ENCODE measurements around the gene LNX1. TPM values are rescaled to one million over a fixed set of nuclear protein-coding genes. Genes with fewer than 3 reads are reported as not detected.

The LNX1 gene
- total and polyA plus RNA-seq, 2 of the 13 experiments (the other 11 are each of a cell fraction or from before 2014, with no cell fraction given) = 0.49 TPM

DNA sequence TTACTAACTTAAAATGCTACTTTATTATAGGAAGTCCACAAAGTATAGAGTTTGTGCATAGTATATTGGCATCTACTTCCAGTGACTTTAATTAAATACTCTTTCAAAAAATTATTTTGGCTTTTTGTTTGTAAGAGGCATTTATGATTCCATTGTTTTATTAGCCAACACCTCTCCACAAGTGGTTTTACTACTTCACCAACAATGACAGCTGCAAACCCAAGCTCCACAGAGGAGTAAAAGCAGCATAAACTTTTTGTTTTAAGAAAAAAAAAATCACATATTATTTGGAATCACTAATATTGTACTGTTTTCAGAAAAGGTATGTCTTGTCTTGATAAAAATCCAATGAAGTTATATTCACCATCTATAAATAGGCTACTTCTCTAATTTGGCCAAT, 125.4 kb downstream of the LNX1 start:
- Histone ChIP-seq H3K4me3 (replicated peaks in 1 of 3; ENCODE audit: insufficient read depth in 1 of 3, low read depth in 2 of 3, low read length in 3 of 3) (no peak overlapping the region), H2AFZ (ENCODE audit: low read length) (no peak overlapping the region), H3K36me3 (replicated peaks in 1 of 2; ENCODE audit: control insufficient read depth in 1 of 2, insufficient read depth in 2 of 2, low read length in 2 of 2) (peaks cover 0 to 7% of the 10 kb centered on the region in 2 experiments; a peak in 1 of 5 replicates), H3K4me2 (ENCODE audit: low read depth, low read length) (no peak overlapping the region), H4K20me1 (ENCODE audit: insufficient read depth, low read length) (no peaks in the 10 kb centered on the region), H3K27ac (ENCODE audit: extremely low read length, insufficient read depth, low read length) (no peak overlapping the region), H3K27me3 (ENCODE audit: control insufficient read depth in 1 of 2, insufficient read depth in 2 of 2, low read length in 2 of 2) (no peaks in the 10 kb centered on the region), H3K9me3 (ENCODE audit: low read length) (no peaks in the 10 kb centered on the region), H3K4me1 (ENCODE audit: insufficient read depth, low read length) (no peaks in the 10 kb centered on the region), H3K79me2 (ENCODE audit: insufficient read depth, low read length) (no peaks in the 10 kb centered on the region), H3K9ac (ENCODE audit: insufficient read depth, low read depth, low read length) (no peak overlapping the region)
- in situ Hi-C loops (cut with HindIII; ENCODE audit: extremely low pct_ligation_motif_present, low pct_unique_long_range_greater_than_20kb) = no loop called here
- intact Hi-C loops (cut with micrococcal nuclease; ENCODE audit: unreplicated experiment) = no loop called here
- TF ChIP-seq ASH2L (IDR thresholded peaks at IDR 0.05; ENCODE audit: insufficient read length, low read depth, low read length) = no peak
- no peak for TF ChIP-seq SALL1 (CRISPR knock-in tag; IDR thresholded peaks at IDR 0.05)
- TF ChIP-seq CBX5 (CRISPR knock-in tag; IDR thresholded peaks at IDR 0.05; ENCODE audit: borderline replicate concordance) = no peak
- no peak for TF ChIP-seq KDM4B (CRISPR knock-in tag; IDR thresholded peaks at IDR 0.05)
- TF ChIP-seq, protein P1, sequence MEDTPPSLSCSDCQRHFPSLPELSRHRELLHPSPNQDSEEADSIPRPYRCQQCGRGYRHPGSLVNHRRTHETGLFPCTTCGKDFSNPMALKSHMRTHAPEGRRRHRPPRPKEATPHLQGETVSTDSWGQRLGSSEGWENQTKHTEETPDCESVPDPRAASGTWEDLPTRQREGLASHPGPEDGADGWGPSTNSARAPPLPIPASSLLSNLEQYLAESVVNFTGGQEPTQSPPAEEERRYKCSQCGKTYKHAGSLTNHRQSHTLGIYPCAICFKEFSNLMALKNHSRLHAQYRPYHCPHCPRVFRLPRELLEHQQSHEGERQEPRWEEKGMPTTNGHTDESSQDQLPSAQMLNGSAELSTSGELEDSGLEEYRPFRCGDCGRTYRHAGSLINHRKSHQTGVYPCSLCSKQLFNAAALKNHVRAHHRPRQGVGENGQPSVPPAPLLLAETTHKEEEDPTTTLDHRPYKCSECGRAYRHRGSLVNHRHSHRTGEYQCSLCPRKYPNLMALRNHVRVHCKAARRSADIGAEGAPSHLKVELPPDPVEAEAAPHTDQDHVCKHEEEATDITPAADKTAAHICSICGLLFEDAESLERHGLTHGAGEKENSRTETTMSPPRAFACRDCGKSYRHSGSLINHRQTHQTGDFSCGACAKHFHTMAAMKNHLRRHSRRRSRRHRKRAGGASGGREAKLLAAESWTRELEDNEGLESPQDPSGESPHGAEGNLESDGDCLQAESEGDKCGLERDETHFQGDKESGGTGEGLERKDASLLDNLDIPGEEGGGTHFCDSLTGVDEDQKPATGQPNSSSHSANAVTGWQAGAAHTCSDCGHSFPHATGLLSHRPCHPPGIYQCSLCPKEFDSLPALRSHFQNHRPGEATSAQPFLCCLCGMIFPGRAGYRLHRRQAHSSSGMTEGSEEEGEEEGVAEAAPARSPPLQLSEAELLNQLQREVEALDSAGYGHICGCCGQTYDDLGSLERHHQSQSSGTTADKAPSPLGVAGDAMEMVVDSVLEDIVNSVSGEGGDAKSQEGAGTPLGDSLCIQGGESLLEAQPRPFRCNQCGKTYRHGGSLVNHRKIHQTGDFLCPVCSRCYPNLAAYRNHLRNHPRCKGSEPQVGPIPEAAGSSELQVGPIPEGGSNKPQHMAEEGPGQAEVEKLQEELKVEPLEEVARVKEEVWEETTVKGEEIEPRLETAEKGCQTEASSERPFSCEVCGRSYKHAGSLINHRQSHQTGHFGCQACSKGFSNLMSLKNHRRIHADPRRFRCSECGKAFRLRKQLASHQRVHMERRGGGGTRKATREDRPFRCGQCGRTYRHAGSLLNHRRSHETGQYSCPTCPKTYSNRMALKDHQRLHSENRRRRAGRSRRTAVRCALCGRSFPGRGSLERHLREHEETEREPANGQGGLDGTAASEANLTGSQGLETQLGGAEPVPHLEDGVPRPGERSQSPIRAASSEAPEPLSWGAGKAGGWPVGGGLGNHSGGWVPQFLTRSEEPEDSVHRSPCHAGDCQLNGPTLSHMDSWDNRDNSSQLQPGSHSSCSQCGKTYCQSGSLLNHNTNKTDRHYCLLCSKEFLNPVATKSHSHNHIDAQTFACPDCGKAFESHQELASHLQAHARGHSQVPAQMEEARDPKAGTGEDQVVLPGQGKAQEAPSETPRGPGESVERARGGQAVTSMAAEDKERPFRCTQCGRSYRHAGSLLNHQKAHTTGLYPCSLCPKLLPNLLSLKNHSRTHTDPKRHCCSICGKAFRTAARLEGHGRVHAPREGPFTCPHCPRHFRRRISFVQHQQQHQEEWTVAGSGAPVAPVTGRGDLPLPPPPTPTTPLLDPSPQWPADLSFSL (CRISPR knock-in tag; IDR thresholded peaks at IDR 0.05) = no peak
- no peak for TF ChIP-seq ZNF768 (CRISPR knock-in tag; IDR thresholded peaks at IDR 0.05)
- TF ChIP-seq ZNF30 (CRISPR knock-in tag; IDR thresholded peaks at IDR 0.05) = no peak
- TF ChIP-seq, protein P2, sequence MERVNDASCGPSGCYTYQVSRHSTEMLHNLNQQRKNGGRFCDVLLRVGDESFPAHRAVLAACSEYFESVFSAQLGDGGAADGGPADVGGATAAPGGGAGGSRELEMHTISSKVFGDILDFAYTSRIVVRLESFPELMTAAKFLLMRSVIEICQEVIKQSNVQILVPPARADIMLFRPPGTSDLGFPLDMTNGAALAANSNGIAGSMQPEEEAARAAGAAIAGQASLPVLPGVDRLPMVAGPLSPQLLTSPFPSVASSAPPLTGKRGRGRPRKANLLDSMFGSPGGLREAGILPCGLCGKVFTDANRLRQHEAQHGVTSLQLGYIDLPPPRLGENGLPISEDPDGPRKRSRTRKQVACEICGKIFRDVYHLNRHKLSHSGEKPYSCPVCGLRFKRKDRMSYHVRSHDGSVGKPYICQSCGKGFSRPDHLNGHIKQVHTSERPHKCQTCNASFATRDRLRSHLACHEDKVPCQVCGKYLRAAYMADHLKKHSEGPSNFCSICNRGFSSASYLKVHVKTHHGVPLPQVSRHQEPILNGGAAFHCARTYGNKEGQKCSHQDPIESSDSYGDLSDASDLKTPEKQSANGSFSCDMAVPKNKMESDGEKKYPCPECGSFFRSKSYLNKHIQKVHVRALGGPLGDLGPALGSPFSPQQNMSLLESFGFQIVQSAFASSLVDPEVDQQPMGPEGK (CRISPR knock-in tag; IDR thresholded peaks at IDR 0.05) = no peak
- TF ChIP-seq, protein P3, sequence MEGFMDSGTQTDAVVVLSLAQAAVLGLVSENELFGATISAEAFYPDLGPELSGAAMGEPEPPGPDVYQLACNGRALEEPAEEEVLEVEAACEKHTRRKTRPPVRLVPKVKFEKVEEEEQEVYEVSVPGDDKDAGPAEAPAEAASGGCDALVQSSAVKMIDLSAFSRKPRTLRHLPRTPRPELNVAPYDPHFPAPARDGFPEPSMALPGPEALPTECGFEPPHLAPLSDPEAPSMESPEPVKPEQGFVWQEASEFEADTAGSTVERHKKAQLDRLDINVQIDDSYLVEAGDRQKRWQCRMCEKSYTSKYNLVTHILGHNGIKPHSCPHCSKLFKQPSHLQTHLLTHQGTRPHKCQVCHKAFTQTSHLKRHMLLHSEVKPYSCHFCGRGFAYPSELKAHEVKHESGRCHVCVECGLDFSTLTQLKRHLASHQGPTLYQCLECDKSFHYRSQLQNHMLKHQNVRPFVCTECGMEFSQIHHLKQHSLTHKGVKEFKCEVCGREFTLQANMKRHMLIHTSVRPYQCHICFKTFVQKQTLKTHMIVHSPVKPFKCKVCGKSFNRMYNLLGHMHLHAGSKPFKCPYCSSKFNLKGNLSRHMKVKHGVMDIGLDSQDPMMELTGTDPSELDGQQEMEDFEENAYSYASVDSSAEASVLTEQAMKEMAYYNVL (CRISPR knock-in tag; IDR thresholded peaks at IDR 0.05; ENCODE audit: borderline replicate concordance) = no peak
- TF ChIP-seq ZC3H4 (CRISPR knock-in tag; IDR thresholded peaks at IDR 0.05; ENCODE audit: borderline replicate concordance) = no peak
- no peak for TF ChIP-seq ZFP41 (CRISPR knock-in tag; IDR thresholded peaks at IDR 0.05; ENCODE audit: borderline replicate concordance)
- TF ChIP-seq, protein P4, sequence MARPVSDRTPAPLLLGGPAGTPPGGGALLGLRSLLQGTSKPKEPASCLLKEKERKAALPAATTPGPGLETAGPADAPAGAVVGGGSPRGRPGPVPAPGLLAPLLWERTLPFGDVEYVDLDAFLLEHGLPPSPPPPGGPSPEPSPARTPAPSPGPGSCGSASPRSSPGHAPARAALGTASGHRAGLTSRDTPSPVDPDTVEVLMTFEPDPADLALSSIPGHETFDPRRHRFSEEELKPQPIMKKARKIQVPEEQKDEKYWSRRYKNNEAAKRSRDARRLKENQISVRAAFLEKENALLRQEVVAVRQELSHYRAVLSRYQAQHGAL (CRISPR knock-in tag; IDR thresholded peaks at IDR 0.05; ENCODE audit: not compliant biosample characterization) = no peak
- no peak for TF ChIP-seq ZNF558 (CRISPR knock-in tag; IDR thresholded peaks at IDR 0.05; ENCODE audit: borderline replicate concordance)
- no peak for TF ChIP-seq CHCHD3 (CRISPR knock-in tag; IDR thresholded peaks at IDR 0.05)
- ChIA-PET POLR2A (no interaction called here), CTCF (ENCODE audit: low intra/inter-chr PET ratio, low total read pairs) (no interaction called here)
- ATAC-seq = no peak
- no peak for FAIRE-seq
- no peak for DNase-seq (ENCODE audit: low spot score)
- no TSS peak for BruUV-seq (replicated peaks)

Data from HepG2 (cell line).